GM21360 (cell line): ENCODE measurements around the gene ZNF292.
A peak's percentile ranks its signal among the peaks of the same experiment; 100 is the strongest.
"Not testable (repeated sequence)": the region's sequence is repeated elsewhere in the genome, so short reads cannot be mapped to it uniquely, and the experiment has no call there.

Source experiments
- ATAC-seq: cut with Tn5 transposase; IDR thresholded peaks from one replicate; pipeline ENCODE4 v1.9.1; 2021; ENCODE audit warnings: mild to moderate bottlenecking, moderate library complexity; ENCODE audit not compliant: unreplicated experiment

The ZNF292 gene

GRCh38 chr6:87154993-87155841, at the start of gene ZNF292:
TSS of gene ZNF292 (plus strand) at chr6:87155565. CDS start at chr6:87155592, 27 bp downstream.
- ATAC-seq = peak; percentile 77

GRCh38 chr6:87105823-87106222, 49.5 kb upstream of the ZNF292 start:
- no peak for ATAC-seq

- no peak for ATAC-seq
Observed at GRCh38 chr6:87110636-87111035, 44.7 kb upstream of the ZNF292 start.

GRCh38 chr6:87115402-87116135, 39.8 kb upstream of the ZNF292 start:
- peak; percentile 99 for ATAC-seq

GRCh38 chr6:87116922-87117321, 38.4 kb upstream of the ZNF292 start:
- no peak for ATAC-seq

- ATAC-seq = no peak
Observed at GRCh38 chr6:87118054-87118453, 37.3 kb upstream of the ZNF292 start.

GRCh38 chr6:87122477-87122876, 32.9 kb upstream of the ZNF292 start:
- ATAC-seq = no peak

GRCh38 chr6:87124074-87124473, 31.3 kb upstream of the ZNF292 start:
- ATAC-seq = no peak

- no peak for ATAC-seq
Observed at GRCh38 chr6:87126501-87126900, 28.9 kb upstream of the ZNF292 start.

GRCh38 chr6:87127737-87128136, 27.6 kb upstream of the ZNF292 start:
- no peak for ATAC-seq

- no peak for ATAC-seq
Observed at GRCh38 chr6:87136963-87137362, 18.4 kb upstream of the ZNF292 start.

- ATAC-seq = no peak
Observed at GRCh38 chr6:87139236-87139635, 16.1 kb upstream of the ZNF292 start.

- not testable (repeated sequence) for ATAC-seq
Observed at GRCh38 chr6:87139927-87140326, 15.4 kb upstream of the ZNF292 start.

- no peak for ATAC-seq
Observed at GRCh38 chr6:87146363-87146762, 9.0 kb upstream of the ZNF292 start.

GRCh38 chr6:87150406-87150805, 5.0 kb upstream of the ZNF292 start:
- no peak for ATAC-seq

GRCh38 chr6:87151471-87151780, 3.9 kb upstream of the ZNF292 start:
- ATAC-seq = no peak

GRCh38 chr6:87151781-87152525, 3.4 kb upstream of the ZNF292 start:
- ATAC-seq = peak; percentile 35

GRCh38 chr6:87152526-87152955, 2.8 kb upstream of the ZNF292 start:
- ATAC-seq = no peak

- no peak for ATAC-seq
Observed at GRCh38 chr6:87154641-87154992, 748 bp upstream of the ZNF292 start.

- no peak for ATAC-seq
Observed at GRCh38 chr6:87155842-87156815, 764 bp downstream of the ZNF292 start.
